ENCODE data around the gene PATJ.

- TF ChIP-seq CTCF (IDR thresholded peaks at IDR 0.05) (no peak), POLR2A (IDR thresholded peaks at IDR 0.05) (no peak)
These were observed 40.5 kb downstream of the PATJ start for GRCh38 chr1:61782771-61783170.

All from esophagus squamous epithelium (tissue), 4 donors.